ENCODE data around the gene UBE3B.

Gene UBE3B

DNA sequence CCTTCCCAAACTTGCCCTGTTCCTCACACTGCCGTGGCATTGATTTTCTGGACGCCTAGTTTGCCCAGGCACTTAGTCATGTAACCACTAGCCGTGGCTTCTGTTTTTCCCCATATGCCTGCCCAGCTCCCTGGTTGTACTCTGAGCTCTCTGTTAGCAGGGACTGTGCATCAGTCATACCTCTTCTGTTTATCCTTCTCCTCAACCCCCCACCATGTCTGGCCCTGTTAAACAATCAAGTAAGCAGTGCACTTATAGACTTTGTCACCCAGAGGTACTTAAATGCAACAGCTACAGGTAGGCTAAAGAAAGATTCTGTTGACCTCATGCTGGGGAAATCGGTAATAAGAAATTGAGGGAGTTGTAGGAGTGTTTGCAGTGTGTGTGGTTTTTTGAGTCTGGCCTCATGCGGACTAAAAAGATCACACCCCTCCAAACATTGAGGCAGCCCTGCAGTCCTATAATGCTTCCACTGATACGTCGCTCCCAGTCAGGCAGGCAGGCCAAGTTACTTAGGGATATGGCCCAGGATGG is 17.0 kb downstream of the UBE3B start:
- DNase-seq (ENCODE audit: low read depth) = no peak

DNA sequence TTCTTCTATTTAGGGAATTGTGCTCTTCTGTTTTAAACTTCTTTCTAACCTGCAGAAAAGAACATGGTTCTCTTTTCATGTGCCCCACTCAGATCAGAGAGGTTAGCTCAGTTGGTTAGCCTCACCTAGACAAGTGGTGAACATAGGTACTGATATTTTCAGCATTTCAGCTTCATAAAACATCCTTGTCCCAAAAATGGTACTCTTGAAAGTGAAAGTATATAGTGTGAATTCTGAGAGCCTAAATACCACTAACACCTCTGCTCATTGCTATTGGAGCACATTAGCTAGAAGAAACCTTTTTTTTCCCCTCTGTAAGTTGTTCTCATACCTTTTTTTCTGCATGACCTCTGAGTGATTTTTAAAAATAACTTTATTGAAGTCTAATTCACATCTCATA is 17.6 kb downstream of the UBE3B start:
- DNase-seq (ENCODE audit: low read depth) = no peak

DNA sequence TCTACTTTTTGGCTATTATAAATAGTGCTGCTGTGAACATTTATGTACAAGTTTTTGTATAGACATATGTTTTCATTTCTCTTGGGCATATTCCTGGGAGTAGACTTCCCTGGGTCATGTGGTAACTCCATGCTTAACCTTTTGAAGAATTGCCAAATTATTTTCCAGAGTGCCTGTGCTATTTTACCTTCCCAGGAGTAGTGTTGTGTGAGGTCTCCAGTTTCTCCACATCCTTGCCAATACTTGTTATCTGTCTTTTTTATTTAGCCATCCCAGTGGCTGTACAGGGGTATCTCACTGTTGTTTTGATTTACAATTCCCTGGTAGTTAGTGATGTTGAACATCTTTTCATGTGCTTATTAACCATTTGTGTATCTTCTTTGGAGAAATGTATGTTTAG is 18.9 kb downstream of the UBE3B start:
- DNase-seq (ENCODE audit: low read depth) = no peak

DNA sequence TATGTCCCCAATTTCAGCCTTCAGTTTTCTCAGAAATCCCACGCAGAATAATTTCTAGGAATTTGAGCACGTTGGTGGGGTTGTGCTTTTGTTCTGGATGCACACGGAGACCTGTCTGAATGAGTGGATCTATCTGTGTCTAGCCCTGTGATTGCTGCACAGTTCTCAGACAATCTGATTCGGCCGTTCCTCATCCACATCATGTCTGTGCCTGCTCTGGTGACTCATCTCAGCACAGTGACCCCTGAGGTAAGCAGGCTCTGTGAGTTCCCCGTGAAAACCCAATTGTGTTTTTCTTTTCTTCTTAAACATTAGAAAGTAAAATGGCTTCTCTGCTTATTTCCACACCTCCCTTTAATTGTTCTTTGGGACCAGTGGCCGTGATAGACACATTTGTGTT is 20.2 kb downstream of the UBE3B start:
- DNase-seq (ENCODE audit: low read depth) = no peak

DNA sequence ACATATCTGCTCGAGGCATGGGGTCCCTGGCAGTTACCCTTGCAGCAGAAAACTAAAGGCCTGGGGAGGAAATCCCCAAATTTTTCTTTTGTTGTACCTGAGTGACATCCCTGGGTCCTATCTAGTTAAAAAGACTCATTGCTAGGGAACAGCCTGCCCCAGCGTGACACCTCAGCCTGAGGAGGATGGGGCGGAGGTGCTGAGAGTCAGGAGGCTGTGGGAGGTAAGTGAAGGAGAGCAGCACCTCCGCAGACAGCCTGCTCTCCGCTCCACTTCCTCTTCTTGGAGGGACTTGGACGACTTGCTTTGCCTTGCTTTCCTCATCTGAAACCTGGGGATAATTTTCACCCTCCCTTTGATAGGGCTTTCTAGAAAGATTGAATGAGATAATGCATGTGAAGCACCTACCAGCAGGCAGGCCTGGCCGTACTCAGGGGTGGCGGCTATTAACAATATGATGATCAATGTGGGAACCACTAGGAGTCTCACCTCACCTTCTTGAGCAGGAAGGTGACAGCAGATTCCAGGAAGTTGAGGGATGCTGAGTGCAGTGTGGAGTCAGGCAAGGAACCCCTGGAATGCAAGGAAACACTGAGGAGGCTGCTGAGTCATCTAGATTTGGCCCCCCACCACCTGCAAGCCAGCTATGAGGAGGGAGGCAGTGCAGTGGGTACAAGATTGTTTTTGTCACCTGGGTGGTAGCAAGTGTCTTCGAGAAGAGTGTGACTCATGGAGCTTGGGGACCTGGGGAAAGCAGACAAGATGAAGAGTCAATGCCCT is 23.2 kb downstream of the UBE3B start:
- DNase-seq (ENCODE audit: low read depth) = no peak

DNA sequence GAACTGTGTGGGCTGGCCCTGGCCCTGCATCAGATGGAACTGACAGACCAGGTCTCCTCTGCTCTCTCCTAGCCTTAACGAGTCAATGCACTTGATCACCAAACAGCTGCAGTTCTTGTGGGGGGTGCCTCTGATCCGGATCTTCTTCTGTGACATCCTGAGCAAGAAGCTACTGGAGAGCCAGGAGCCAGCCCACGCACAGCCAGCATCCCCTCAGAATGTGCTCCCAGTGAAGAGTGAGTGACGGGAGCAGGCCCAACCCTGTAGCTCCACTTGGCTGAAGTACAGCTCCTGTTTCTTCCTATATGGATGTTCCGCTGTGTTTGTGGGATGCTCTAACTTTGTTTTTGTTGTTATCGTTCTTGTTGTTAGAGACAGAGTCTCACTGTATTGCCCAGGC is 23.9 kb downstream of the UBE3B start:
- DNase-seq (ENCODE audit: low read depth) = no peak

DNA sequence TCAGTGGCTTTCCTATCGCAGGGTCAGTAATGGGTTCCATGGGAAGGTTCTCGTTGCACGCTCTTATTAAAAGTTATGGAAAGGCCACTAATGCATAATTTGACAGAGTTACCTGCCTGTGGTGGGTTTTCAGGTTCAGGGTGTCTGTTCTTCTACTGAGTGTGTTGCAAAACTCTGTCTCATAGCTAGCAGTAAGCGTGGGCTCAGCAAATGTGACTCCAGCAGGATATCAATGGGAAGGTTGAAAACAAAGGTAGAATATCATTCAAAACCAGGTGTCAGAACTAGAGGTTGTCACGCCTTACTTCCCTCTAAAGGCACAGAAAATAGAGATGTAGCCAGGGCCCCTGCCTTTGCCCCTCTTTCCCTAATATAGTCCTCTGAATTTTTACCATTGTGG is 24.9 kb downstream of the UBE3B start:
- DNase-seq (ENCODE audit: low read depth) = no peak

DNA sequence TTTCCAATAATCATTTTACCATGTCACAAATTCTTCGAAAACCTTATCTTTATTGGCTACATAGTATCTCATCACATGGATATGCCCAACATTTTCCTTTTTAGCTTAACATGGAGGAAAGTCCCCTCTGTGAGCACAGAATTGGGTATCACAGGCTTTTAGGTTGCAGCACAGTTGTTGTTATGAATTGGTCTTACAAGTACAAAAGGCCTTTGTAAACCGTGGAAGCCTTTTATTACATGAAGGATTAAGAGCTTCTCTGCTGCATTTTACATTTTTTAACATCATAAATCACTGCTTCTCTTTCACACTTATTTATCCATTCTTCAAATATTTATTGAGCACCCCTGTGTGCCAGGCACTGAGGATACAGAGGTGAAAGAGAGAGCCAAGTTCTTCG is 26.2 kb downstream of the UBE3B start:
- no peak for DNase-seq (ENCODE audit: low read depth)

DNA sequence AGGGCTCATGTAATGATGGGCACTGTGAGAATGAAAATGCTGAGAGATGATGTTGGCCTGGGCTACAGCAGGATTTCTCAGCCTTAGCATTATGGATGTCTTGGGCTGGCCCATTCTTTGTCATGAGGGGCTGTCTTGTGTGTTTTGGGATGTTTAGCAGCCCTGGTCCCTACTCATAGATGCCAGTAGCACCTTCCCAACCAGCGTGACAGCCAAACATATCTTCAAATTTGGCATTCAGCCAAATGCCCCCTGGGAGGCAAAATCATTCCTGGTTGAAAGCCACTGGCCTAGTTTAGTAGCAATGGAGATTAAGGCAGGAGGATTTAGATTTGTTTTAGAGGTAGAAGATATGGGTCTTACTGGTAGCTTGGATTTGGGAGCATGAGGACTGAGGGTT is 26.6 kb downstream of the UBE3B start:
- DNase-seq (ENCODE audit: low read depth) = no peak

DNA sequence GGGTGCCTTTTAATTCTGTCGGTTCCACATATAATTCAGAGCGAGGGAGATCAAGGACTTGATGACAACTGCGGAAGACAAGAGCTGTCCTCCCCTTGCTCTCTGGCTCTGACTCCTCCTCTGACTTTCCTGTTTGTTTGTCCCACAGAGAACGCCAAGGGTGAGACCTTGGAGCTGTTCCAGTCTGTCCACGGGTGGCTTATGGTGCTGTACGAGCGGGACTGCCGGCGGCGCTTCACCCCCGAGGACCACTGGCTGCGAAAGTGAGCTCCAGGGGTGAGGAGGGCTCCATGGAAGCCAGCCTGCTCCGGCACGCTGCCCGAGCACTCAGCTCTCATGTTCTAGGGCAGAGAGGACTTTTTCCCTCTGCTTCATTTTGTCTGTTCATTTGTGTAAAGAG is 32.8 kb downstream of the UBE3B start:
- no peak for DNase-seq (ENCODE audit: low read depth)

DNA sequence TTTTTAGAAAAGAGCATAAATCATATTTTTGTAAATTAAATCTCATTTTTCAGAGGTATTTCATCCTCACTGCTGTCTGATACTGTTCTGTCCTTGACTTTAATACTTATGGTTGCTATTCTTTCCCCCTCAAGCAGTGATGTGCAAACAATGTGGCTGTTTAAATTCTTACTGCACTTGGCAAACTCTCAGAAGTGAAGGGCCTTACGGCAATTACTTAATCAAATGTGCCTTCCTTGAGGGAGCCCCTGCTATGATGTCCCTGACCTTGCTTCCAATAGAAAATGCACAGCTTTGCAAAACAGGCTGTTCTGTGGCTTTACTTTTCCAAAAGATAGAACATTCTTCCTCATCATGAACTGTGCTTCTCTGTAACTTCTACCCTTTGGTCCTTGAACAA is 35.2 kb downstream of the UBE3B start:
- DNase-seq (ENCODE audit: low read depth) = no peak

DNA sequence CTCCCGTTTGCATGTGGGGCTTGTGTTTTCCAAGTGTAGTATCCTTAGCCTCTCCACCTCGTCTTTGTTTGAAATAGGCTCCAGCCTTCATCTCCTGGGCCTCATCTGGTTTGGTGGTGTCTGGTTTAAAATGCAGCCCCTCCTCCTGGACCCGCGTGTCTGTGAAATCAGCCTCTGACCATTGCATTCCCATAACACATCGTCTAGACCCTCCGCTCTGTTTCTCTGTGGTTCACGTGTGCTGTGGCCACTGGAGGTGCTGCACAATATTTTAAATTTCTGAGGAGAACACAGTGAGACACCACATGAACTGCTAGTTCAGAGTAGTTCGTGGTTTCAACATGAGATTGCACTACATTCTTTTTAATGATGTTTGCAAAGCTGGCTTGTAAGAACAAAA is 35.6 kb downstream of the UBE3B start:
- DNase-seq (ENCODE audit: low read depth) = no peak

DNA sequence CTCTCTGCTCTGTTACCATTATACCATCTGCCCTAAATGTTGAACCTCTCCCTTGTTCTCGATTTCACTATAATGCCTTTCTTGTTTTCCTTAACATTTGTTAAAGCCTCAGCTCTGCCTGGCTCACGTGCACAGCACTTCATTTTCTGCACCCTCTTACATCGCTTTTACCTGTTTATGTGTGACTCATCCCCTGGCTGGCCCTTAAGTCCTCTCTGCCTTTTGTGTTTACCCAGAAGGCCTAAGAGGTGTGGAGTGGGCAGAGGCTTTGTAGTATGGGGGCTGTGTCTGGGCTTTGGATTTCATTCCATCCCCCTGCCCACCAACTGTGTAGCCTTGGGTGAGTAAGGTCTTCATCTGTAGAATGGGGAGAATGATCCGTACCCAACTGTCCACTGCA is 36.5 kb downstream of the UBE3B start:
- no peak for DNase-seq (ENCODE audit: low read depth)

DNA sequence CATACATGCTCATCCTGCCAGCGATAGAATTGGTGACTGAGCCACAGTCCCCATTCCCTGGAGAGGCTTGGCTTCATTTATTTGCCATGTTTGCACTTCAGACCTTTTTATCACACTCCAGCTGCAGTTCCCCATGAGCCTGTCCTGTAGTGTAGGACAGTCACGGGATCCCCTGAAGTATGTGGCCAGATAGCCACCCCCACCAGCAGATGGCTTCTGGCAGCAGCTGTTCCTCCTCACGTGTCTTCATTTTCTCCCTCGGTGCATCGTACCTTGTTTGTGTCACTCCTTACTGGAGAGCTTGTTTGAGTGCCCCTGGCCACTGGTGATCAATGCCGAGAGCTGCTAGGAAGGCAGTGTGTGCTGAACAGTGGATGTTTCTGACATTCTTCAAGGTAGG is 40.2 kb downstream of the UBE3B start:
- DNase-seq (ENCODE audit: low read depth) = no peak

DNA sequence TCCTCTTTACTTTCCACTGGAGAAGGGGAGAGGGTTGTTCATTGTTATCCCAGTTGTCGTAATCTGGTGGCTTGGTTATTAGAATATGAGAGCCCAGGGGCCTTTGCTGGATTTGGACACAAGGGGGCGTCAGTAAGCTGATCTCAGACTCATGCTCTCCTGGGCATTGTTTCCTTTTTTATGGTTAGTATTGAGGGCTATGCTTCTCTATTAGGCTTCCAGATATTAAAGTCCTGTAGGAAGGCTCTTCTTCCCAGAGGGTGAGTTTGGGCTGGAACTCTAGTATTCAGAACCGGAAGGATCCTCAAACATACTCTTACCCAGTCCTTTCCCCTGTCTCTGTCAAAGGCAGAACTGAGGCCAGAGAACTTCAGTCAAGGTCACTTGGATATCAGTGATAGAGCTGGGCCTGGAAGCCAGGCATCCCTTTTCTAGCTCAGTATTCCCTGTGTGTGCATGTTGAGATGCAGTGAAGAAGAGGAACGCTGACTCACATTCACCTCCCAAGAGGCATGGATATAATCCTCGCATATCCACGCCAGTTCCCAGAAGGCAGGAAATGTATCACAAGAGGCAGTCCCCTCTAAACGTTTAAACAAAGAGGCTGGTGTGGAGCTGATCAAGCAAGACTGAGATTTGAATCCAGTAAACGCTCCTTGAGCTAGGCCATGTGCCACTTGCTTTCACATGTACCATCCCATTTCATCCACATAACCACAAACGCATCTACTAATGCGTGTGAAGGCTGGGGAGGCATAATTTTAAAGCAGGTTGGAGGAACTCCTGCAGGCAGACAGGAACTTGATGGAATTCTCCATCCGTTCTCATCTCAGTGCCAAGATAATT is 41.6 kb downstream of the UBE3B start:
- DNase-seq (ENCODE audit: low read depth) = peak; percentile 15

DNA sequence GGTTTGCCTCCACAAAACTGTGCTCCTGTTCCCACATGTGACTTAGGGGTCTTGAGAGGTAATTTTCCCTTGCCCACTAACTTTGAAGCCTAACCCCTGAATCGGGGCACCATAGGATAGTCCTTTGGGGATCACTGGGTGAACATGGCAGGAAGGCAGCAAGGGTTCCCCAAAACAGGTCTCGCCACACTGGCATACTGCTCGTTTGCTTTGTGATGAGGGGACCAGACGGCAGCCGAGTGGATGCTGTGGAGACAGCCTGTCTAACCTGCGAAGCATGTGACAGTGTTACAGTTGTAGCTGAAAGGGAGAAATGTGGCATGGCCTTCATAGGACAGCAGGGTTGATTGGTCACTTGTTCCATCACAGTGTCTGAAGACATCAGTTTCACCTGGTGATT is 42.4 kb downstream of the UBE3B start:
- no peak for DNase-seq (ENCODE audit: low read depth)

DNA sequence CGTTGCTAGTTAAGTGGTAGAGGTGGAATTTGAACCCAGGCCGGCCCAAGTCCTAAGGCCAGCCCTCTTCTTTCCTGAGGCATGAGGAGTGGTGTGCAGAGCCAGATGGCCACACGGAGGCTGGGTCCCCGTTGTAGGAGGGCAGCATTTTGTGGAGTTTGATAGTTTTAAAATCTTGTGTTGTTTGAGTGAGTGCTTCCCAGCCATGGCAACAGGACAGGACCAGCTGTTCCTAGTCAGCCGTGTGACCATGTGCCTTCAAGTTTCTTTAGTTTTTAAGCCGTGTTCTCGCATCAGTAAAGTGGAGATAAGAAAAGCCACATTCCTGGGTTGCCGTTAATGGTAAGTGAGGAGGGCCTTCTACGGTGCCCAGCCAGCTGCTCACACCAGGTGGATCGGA is 44.4 kb downstream of the UBE3B start:
- DNase-seq (ENCODE audit: low read depth) = no peak

DNA sequence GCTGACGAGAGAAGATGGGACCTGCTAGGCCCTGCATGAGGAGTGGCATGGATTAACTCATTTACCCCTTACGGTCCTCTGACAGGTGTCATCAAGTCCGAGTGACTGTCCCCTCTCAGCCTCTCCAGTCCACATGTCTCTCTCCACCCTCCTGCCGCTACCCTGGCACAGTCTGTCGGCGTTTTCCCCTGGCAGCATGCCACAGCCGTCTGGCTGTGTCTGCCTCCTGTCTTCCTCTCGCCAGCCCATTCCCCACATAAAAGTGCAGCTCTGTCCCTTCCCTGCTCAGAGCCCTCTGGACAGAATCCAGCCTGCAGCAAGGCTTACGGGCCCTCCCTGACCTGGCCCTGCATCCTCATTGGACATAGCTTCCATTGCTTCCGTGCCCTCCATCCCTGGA is 45.6 kb downstream of the UBE3B start:
- no peak for DNase-seq (ENCODE audit: low read depth)

DNA sequence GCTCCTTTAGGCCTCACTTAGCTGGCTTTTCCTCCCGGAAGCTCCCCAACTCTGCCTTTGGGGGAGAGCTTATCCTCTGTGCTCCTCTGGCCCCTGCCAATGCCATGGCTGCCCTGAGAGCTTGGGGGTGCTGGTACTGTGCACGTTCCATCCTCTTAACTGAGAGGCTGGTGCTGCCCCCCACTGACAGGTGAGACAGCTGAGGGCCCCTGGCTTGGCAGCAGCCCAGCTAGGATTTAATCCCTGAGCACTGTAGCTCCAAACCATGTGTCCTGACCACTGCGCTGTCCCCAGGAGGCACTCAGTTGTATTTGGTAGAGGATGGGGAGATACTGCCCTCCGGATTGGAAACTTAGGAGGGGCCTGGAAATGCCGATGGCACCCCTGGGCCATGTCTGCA is 46.1 kb downstream of the UBE3B start:
- DNase-seq (ENCODE audit: low read depth) = no peak

DNA sequence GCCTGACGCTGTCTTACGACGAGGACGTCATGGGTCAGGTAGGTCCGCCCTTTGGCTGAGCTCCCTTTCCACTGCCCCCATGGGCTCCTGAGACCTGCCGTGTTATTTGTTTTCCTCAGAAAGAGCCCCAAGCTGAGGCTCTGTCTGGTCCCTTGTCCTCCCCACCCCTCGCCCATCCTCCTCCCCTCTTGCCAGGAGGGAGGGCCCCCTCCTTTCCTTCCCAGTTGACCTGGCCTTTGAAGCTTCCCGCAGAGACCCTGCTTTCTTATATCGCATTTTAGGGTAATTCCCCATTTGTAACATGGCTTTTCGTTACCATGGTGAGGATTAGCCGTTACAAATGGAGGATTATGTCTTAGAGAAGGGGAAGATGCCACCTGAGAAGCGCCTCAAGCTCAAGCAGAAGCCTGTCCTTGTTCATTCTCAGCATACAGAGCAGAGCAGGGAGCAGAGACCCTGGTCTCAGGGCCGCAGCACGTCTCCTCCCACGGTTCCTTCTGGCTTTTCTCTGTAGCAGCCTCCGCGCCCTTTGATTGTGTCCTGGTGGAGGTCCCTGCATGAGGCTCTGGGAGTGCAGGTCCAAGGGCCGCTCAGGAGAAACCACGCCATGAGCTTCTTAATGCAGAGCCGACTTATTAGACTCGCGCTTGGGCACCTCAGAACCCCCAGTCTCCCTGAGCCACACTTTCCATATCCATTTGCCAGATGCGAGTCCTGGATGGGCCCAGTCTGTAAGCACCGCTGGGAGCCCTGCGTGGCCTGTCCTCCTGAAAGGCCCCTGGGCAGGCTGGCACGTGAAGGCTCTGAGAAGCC is 47.2 kb downstream of the UBE3B start:
- no peak for DNase-seq (ENCODE audit: low read depth)

DNA sequence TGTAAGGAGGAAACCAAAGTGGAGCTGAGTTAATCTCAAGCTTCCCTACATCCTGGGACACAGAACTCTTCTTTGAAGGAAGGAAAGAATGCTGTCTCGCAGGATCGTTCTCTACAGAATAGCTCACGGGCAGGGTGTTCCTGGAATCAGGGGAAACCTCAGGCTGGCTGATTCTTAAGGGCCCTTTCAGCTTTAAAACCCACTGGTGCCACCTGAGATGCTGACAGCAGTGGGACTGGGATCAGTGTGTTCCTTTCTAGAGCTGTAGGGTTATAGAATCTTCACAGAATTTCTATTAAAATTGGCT is 47.8 kb downstream of the UBE3B start:
- no peak for DNase-seq (ENCODE audit: low read depth)

DNA sequence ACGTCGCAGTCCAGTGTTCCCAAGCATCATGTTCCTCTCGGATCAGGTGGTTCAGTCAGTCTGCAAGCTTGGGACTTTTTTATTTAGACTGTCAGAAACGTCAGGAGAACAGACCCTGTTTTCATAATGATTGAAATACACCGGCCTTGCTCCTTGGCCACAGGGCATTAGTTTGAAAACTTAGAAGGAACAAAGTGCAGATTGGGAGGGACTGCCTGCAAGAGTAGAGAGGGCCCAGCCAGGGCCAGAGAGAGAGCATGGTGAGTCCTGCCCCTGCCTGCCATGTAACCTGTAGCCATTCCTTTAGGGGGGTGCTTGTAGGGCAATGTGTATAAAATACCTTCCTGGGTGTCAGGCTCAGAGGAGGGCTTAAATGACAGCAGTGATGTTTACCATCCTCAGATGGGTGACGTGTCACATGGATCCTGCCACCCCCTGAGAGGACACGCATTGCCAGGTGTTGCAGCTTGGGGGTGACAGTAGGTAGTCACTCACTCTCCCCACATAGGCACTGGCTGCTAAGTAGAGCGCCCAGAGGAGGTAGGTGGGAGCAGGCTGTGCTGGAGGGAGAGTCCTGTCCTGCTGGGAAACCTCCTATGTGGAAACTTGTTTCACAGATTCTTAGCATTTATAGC is 50.2 kb downstream of the UBE3B start:
- no peak for DNase-seq (ENCODE audit: low read depth)
